Stimulated activated CD4-positive, alpha-beta T cell treated with anti-CD3 and anti-CD28 coated beads, Interleukin-15, amount 100 ng/mL, for 48 hours (primary cell): ENCODE results near the gene ESPL1.

ENCODE experiments used
- DNase-seq, 2 donors: peaks; one replicate each; pipeline ENCODE4 v3.0.0-alpha.2; 2020; ENCODE audit warnings: low read depth in 2 of 2

Gene ESPL1

DNA sequence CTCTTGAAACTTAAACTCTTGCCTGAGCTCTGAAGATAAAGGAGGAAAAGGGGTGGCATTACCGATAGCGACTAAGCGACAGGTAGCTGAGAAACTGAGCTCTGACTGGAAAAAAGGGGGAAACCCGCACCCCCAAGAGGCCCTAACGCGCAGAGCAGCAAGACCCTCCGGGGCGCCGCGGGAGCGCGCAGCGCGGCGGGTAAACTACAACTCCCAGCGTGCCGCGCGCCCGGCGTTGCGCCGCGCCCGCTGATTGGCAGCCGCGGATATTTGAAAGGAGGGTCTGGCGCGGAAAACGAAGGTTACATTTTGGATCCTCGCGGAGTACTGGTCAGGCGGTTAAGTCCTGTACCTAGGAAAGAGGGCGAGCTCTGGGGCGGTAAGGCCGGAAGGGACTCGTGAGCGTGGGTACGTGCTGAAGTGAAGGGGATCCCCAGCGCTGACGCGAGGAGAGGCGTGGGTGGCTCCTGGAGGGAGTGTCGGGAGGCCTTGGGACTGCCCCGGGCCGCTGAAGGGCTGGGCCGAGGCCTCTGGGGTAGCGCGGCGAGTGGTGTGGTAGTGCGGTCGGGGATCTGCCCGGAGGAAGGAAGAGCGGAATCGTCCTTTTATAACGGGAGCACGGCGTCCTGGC is at the start of gene ESPL1:
Gene ESPL1 (plus strand): TSS at position 301 of the 631 bp plus-strand sequence. CDS start 468 bp downstream, outside the sequence.
- DNase-seq = peak; percentile 69 to 78

DNA sequence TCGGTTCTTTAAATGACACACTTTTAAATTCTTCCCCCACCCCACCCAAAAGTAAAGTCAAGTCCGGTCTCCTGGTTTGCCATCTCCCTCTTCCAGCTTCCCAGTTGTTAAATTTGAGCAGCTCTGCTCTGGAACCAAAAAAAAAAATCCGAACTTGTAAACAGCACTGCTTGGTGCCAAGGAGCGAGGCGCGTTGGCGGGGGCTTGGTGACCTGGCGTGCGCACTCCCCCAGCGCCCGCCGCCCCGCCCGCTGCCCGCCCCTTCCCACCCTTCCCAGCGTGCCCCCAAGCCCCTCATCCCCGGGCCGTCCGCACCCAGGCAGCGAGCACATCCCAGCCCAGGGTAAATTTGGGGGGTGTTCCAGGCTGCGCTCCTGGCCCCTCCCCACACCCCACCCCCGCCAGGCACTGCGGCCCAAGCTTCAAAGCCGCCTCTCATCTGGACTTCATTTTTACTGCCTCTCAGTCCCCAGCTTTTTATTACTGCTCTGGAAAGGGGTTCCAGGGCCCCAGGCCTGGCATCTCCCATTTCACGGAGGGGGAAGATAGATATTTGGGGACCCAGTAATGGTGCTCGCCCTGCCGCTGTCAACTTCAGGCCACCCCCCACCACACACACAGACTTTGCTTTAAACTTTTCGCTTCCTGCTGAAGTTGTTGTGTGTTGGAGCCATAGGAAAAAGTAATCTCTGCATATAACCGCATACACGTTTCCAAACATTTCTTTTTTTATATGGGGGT is 49.4 kb upstream of the ESPL1 start:
- no peak for DNase-seq

DNA sequence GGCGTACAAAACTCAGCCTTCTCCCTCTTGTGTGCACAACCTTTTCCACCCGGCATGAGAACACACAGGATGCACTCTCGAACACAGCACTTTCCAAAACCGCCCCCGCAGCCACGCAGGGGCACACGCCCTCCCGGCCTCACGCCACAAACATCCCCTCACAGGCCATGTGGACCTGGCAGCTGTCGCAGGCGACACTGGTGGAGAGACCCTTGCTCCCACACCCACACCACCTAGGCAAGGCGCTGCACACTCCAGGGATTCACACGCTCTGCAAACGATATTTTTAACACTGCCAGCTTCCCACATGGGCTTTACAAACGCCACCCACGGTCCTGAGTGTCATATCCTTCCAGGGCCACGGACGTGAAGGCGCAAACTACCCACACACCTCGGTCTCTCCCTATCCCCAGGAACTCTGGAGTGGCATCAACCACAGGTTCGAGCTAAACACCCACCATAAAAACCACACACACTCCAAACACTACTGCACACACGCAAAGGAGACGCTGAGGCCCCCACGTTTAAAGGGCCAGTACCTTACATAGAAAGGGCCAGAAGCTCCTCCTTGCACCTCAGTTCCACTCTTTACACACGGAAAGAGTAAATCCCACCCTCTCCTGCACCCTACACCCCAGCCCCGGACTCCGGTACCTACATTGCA is 48.7 kb upstream of the ESPL1 start:
- peak in 1 of 2 donors; percentile 48 for DNase-seq

DNA sequence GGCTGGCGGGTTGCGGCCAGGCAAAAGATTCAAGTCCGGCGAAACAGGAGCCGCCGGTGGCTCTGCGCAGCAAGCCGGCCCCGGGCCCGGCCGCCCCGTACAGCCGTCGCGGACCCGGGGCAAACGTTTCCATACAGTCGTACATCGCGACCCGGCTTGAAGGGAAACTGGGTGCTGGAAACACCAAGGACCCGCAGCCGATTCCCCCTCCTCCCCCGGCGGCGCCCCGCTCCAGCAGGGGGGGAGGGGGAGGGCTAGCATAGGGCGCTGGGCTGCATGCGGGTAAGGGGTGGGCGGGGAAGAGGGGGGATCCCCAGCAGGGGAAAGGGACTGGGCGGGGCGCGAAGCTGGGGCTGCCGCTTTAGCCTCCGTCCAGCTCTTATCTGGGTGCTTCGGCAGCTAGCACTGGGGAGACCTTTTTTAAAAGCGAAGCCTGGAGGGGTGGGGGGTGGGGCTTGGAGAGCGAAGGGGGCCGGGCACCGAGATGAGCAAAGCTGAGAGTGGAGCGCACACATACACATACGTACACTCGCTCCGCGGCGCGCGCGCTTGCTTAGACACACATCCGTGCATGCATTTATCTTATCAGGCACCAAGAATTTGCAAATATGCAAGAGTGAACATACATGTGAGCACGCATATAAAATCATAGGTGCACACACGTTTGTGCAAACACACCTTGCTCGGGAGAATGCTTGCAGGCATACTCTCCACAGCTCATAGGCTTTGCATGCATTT is 48.0 kb upstream of the ESPL1 start:
- peak; percentile 72 for DNase-seq

DNA sequence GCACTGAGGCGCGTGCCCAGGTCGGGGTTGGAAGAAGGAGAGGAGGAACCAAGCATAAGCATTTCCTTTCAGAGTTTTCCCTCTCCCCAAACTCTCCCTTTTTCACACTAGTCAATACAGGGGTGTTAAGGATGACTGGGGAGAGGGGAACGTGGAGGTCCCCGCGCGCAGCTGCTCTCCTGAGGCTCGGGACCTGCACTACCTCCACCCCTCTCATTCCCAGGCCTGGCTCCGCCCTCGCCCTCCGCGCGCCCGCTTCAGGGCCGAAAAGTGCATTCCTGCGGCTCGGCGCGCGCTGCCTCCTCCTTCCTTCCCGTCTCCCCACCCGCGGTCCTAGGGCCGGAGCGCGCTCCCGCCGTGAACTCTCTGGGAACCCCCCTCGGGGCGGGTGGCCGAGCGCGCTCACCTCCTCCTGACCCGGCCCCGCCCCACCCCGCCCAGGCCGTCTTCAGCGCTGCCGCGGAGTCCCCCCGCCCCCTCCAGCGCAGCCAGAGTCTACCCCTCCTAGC is 47.4 kb upstream of the ESPL1 start:
- DNase-seq = peak; percentile 70 to 77

DNA sequence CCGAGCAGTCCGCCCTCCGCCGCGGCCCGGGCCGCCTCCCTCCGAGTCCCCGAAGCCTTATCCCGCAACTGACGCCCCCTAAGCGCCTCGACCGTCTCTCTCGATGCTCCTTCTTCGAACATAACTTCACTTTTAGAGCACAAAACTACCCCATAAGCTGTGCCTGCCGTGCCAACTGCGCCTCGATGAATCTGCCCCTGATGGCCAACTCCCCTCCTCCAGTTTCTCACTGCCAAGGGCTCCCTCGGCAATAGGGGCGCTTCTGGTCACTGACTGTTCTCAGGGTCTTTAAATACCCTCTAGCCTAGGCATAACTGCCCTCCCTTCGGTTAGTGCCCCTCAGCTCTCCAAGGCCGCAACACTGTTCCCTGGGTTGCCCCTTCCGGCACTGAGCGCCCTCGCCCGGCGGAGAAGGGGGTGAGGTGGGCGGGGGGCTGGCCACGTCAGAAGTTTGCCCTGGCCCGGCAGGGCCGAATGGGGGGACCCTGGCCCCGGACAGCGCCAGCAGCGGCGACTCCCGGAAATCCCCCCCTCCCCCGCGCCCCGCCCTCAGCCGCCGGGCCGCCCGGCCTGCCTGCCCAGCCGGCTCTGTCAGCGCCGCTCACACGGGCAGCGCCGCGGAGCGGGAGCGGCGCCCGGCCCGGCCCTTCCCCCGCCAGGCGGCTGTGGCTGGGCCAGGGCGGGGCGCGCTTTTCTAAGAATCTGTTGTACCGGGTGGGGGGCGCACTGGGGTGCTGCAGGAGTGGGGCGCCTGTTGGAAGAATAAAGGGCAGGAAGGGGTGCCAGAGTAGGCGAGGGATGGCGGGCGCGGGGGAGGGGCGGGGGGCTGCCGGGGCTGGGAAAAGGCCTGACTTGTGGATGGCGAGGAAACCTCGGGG is 46.7 kb upstream of the ESPL1 start:
- no peak for DNase-seq

DNA sequence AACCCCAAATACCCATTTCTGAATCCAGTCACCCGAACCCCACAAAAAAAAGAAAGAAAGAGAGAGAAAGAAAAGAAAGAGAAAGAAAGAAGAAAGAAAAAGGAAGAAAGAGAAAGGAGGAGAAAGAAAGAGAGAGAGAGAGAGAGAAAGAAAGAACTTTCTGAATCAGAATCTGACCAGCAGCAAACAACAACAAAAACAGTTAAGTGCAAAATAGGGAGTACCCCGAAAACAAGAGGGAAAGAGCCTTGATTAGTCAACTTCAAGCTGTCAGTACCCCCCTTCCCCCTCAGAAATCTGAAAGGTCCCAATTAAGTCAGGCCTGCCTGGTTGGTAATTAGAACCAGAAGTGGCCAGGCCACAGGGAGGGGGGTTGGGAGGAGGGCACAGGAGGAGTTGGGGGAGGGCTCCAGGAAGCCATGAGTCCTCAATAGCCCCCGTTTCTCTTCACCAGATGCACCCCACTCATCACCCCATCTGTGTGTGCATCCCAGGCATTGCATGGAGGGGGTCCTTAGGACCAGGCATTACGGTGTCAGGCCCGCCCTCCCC is 45.9 kb upstream of the ESPL1 start:
- DNase-seq = no peak

DNA sequence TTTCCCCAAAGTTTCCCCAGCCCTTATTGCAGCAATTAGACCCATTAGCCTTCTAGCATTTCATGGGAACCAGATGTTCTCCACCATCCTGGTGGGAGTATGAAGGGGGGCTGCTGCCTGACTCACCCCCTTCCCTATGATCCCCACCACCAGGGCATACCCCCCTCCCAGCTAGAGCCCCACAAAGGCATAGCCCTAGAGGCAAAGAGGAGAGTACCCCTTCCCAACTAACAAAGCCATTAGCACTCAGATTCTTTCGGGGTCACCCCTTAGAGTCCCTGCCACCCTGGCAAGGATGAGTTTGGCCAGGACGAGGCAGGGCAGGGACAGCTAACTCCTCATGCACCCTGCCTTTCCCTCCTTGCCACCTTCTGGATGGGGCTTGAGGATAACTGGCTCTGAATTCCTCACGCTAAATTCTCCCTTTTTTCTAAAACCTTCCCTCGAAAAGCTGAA is 45.3 kb upstream of the ESPL1 start:
- DNase-seq = no peak

DNA sequence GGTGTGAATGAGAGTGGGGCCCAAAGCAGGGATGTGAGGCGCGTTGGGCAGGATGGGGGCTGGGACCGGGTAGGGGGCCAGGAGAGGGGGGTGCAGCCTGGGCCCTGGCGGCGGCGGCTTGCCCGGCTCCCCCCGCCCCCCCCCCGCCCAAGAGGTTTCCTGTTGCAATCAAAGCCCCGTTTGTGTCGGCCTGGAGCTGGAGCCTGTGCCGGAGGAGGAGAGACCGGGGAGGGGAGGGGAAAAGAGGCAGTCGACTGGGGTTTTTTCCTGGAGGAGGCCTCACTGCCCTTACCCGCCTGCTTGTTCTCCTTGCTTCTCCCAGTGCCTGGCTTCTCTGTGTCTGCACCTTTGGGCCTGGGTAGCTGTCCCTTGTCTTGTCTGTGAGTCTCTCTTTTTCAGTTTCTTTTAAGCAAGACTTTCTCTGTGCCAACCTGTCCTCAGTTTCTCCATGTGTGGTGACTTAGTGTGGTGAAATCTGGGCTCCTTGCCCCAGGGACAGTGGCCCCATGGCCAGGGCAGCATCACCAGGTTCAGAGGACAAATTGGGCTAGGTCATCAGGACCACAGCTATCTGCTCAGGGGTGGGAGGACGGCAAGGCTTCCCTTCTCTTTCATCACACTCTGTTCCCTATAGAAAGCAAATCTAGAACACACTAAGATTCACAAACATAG is 44.6 kb upstream of the ESPL1 start:
- no peak for DNase-seq

DNA sequence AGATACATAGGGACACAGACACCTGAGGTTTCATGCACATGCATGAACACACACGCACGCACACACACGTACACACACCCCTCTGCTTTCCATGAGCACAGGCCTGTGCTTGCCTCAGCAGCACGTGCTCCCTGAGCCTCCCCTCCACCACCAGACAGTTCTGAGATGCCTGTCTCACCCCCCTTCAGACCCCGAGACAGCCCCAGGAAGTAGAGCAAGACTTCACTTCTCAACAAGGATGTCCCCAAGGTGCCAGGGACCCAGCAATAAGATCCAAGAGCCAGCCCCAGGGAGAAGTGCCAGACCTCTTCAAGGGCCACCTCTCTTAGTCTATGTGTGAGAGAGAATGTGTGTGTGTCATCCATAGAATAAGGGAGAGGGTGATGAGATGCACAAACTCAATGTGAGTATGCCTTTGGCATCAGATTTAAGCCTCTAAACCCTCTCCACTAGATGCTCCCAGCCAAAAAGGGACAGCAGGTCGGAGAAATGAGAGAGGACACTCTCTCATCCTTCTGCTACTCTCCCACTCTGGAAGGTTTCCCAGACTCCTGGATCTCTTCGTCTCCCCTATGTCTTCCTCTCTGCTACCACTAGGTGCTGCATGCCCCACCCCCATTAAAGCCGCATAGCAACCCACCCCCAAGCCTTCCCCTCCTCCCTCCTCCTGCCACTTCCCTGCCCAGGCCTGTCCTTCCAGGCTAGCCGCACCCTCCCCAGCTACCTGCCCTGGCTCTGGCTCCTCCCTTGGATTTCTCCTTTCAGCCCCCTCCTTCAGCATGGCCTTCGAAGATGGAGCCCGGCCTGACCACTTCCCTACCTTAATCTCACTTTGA is 43.8 kb upstream of the ESPL1 start:
- no peak for DNase-seq

DNA sequence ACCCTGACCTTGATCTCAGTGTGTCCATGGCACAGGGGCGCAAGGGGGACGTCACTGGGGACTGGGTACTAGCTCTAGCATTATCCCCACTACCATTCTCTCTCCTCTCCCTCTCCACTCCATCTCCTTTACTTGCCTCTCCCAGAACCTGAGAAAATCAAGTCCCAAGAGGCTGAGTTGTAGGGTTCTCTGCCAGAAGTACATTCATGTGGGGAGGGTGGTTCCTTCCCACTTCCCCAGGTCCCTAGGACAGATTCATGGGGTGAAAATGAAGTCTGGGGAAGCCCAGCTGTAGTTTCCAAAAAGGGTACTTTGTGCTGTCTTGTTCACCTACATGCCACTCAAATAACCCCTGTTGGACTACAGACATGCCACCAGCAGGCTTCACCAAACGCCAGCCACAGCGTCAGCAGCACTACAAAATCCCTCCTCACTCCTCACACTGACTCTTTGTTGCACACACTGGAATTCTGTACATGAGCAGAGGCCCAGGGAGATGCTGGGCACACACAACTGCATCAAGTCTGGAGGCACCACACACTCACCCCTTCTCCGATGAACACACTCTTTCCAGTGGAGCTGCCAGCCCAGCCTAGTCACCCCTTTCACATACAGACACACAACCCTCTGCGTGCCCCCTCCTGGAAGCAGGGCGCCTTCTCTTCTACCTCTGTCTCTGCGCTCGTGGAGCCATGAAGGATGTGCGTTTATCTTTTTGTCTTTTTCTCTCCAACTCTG is 43.0 kb upstream of the ESPL1 start:
- DNase-seq = no peak

DNA sequence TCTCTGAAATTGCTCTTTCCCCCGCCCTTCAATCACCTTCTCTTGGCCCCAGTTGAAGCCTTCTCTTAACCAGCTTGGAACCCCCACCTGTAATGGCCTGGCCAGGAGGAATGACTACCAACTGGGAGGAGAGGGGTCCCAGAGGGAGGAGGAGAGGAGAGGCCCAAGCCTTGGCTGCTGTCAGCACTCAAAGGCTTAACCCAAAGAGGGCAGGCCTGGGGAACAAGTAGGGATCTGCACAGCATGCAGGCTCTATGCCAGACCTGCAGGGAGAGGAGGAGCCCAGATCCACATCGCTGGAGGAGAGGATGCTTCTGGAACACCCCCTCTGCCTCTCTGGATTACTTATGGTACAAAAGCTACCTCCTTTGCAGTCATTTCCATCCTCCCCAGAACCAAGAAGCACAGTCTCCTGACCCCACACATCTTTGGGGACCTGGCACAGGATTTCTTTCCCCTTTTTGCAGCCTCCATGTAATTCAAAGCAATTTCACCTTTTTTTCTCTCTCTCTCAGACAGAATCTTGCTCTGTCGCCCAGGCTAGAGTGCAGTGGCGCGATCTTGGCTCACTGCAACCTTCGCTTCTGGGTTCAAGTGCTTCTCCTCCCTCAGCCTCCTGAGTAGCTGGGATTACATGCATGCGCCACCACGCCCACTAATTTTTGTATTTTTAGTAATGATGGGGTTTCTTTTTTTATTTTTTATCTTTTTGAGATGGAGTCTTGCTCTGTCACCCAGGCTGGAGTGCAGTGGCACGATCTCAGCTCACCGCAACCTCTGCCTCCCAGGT is 42.3 kb upstream of the ESPL1 start:
- no peak for DNase-seq

DNA sequence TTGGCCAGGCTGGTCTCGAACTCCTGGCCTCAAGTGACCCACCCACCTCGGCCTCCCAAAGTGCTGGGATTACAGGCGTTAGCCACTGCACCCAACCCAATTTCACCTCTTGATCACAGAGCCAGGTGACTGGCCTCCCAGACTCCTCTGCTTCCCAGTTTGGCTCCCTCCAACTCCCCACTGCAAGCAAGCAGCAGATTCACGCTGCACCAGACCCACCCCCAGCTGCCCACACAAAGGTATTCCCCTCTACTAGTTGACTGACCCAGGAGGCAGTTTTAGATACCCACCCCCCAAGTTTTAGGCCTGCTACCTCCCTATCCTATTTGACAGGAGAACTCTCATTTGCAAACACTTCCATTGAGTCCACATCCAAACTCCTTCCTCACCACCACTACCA is 41.3 kb upstream of the ESPL1 start:
- no peak for DNase-seq

DNA sequence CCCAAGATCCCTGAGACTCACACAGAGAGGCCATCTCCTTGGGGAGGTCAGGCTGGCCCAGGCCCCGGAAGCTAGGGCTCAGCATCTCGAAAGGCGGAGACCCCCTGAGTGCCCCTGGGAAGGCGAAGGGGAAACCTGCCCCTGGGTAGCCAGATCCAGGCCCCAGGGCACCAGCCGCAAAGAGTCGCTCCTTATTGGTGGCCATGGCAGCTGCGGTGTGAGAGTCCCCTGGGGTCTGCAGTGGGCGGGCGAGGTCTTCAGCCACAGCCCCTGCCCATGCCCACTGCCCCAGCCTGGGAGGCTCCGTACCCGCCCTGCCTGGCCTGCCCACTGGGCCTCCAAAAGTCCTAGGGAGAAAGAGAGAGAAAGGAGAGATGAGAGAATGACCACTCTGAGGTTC is 40.8 kb upstream of the ESPL1 start:
- DNase-seq = no peak

DNA sequence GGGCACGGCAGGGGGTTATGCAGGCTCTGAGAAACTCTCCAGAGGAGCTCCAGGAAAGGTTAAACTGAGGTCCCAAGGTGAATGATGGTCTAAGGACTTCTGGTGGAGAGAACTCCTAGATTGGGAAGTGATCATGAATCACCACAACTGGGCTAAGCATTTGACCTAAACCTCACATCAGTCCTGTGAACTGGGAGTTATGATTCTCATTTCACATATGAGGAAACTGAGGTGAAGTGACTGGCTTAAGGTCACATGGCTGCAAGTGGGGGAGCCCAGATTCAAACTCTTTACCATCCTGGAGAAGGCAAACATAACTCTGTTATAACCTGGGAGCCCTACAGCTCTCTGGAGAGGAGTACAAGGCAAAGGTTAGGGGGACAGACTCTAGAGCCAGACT is 40.3 kb upstream of the ESPL1 start:
- DNase-seq = no peak

DNA sequence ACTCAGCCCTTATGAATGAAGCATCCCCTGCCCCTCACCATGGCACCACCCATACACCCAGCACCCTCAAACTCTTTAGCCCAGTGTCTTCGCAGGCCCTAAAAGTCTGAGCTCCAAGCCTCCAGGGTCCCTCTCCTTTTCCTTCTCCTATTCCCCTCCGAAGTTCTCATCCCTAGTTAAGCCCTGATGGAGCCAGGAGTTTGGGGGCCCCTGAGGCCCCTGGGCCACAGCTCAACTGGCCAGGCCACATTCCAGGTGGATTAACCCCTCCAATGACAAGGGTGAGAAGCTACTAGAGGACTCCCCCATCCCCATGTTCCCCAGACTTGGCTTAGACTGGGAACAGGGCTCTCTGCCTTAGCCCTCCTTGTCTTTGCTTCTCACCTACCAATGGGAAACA is 38.6 kb upstream of the ESPL1 start:
- no peak for DNase-seq

DNA sequence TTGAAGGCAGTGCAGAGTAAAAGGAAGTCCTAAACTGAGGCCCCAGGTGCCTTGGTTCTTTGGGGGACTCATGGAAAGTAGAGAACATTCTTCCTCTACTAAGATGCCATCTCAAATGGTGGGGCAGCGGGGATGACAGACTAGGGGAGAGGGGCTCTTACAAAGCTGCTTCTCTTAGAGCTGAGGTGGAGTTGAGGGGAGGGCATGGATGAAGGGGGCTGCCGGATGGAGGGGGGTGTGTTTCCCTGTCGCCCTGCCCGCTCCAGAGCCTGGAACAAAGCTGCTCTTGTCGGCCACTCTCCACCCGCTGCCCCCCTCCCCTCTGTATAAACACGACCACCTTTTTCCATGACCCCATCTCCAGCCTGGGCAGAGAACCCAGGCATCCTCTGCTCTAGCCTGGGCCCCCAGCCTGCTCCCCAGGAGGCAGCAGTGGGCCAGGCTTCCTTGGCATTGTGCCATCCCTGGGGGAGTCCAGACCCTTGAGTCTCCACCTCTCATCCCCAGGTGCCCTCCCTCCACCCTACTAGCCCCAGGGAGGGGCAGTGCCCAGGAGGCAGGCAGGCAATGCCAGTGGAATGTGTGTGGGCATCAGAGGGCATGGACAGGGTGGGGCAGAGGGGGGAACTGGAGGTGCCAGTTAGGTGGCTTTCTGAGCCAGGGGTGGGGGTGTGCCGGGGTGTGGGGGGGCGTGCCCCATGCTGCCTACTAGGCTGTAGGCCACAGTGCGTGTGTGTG is 37.8 kb upstream of the ESPL1 start:
- no peak for DNase-seq
